ENCODE measurements around the gene RNF19B. TPM values are rescaled to one million over a fixed set of nuclear protein-coding genes. Genes with fewer than 3 reads are reported as not detected.

RNF19B gene
- total and polyA plus RNA-seq, 2 of the 13 experiments (the other 11 are each of a cell fraction or from before 2014, with no cell fraction given), result 15.3 to 22.5 TPM

DNA sequence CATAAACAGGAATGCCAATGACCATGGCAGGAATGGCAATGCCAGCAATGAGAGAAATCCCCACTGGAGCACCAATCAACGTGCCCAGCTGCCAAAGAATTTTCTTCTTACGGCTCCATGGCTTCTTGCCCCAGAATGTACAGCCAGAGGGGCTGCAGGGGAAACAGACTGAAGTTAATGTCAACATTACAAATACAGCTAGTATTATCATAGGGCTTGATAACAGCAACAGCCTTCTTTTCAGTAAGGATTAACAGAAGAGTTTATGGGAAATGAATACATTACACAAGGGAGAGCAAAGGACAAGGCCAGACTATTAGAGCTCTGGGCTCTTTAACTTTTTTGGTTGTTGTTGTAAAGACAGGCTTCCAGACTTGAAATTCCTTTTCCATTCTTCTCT lies 18.2 kb downstream of the RNF19B start (continued):
- TF ChIP-seq, protein P1, sequence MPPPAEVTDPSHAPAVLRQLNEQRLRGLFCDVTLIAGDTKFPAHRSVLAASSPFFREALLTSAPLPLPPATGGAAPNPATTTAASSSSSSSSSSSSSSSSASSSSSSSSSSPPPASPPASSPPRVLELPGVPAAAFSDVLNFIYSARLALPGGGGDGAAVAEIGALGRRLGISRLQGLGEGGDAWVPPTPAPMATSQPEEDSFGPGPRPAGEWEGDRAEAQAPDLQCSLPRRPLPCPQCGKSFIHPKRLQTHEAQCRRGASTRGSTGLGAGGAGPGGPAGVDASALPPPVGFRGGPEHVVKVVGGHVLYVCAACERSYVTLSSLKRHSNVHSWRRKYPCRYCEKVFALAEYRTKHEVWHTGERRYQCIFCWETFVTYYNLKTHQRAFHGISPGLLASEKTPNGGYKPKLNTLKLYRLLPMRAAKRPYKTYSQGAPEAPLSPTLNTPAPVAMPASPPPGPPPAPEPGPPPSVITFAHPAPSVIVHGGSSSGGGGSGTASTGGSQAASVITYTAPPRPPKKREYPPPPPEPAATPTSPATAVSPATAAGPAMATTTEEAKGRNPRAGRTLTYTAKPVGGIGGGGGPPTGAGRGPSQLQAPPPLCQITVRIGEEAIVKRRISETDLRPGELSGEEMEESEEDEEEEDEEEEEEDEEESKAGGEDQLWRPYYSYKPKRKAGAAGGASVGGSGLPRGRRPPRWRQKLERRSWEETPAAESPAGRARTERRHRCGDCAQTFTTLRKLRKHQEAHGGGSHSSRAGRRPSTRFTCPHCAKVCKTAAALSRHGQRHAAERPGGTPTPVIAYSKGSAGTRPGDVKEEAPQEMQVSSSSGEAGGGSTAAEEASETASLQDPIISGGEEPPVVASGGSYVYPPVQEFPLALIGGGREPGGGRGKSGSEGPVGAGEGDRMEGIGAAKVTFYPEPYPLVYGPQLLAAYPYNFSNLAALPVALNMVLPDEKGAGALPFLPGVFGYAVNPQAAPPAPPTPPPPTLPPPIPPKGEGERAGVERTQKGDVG (CRISPR knock-in tag; IDR thresholded peaks at IDR 0.05; ENCODE audit: borderline replicate concordance), result no peak
- TF ChIP-seq, protein P2, sequence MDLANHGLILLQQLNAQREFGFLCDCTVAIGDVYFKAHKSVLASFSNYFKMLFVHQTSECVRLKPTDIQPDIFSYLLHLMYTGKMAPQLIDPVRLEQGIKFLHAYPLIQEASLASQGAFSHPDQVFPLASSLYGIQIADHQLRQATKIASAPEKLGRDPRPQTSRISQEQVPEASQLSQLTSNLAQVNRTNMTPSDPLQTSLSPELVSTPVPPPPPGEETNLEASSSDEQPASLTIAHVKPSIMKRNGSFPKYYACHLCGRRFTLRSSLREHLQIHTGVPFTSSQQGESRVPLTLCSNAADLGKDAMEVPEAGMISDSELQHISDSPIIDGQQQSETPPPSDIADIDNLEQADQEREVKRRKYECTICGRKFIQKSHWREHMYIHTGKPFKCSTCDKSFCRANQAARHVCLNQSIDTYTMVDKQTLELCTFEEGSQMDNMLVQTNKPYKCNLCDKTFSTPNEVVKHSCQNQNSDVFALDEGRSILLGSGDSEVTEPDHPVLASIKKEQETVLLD (CRISPR knock-in tag; IDR thresholded peaks at IDR 0.05; ENCODE audit: low read depth), result no peak
- TF ChIP-seq, protein P3, sequence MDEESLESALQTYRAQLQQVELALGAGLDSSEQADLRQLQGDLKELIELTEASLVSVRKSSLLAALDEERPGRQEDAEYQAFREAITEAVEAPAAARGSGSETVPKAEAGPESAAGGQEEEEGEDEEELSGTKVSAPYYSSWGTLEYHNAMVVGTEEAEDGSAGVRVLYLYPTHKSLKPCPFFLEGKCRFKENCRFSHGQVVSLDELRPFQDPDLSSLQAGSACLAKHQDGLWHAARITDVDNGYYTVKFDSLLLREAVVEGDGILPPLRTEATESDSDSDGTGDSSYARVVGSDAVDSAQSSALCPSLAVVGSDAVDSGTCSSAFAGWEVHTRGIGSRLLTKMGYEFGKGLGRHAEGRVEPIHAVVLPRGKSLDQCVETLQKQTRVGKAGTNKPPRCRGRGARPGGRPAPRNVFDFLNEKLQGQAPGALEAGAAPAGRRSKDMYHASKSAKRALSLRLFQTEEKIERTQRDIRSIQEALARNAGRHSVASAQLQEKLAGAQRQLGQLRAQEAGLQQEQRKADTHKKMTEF (CRISPR knock-in tag; IDR thresholded peaks at IDR 0.05), result 0 out of 2 replicates have a peak, but pooled peaks have one; percentile 54
- TF ChIP-seq, protein P4, sequence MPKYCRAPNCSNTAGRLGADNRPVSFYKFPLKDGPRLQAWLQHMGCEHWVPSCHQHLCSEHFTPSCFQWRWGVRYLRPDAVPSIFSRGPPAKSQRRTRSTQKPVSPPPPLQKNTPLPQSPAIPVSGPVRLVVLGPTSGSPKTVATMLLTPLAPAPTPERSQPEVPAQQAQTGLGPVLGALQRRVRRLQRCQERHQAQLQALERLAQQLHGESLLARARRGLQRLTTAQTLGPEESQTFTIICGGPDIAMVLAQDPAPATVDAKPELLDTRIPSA (CRISPR knock-in tag; IDR thresholded peaks at IDR 0.05; ENCODE audit: borderline replicate concordance), result no peak
- no peak for TF ChIP-seq ARNTL (CRISPR knock-in tag; IDR thresholded peaks at IDR 0.05)
- TF ChIP-seq, protein P5, sequence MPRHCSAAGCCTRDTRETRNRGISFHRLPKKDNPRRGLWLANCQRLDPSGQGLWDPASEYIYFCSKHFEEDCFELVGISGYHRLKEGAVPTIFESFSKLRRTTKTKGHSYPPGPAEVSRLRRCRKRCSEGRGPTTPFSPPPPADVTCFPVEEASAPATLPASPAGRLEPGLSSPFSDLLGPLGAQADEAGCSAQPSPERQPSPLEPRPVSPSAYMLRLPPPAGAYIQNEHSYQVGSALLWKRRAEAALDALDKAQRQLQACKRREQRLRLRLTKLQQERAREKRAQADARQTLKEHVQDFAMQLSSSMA (CRISPR knock-in tag; IDR thresholded peaks at IDR 0.05), result no peak
- TF ChIP-seq SMAD9 (CRISPR knock-in tag; IDR thresholded peaks at IDR 0.05), result no peak
- peak; percentile 62; the same call in 1 of the 2 replicates for TF ChIP-seq HMG20A (CRISPR knock-in tag; IDR thresholded peaks at IDR 0.05; ENCODE audit: borderline replicate concordance)
- TF ChIP-seq, protein P6, sequence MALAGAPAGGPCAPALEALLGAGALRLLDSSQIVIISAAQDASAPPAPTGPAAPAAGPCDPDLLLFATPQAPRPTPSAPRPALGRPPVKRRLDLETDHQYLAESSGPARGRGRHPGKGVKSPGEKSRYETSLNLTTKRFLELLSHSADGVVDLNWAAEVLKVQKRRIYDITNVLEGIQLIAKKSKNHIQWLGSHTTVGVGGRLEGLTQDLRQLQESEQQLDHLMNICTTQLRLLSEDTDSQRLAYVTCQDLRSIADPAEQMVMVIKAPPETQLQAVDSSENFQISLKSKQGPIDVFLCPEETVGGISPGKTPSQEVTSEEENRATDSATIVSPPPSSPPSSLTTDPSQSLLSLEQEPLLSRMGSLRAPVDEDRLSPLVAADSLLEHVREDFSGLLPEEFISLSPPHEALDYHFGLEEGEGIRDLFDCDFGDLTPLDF (CRISPR knock-in tag; IDR thresholded peaks at IDR 0.05), result no peak
- no peak for TF ChIP-seq ZNF430 (CRISPR knock-in tag; IDR thresholded peaks at IDR 0.05)
- TF ChIP-seq ZEB1 (IDR thresholded peaks at IDR 0.05; ENCODE audit: insufficient replicate concordance, low read depth), result no peak
- TF ChIP-seq ZNF383 (CRISPR knock-in tag; IDR thresholded peaks at IDR 0.05; ENCODE audit: borderline replicate concordance), result no peak
- TF ChIP-seq FOXM1 (CRISPR knock-in tag; IDR thresholded peaks at IDR 0.05), result no peak
- no peak for TF ChIP-seq PHB2 (IDR thresholded peaks at IDR 0.05; ENCODE audit: partially characterized antibody)
- TF ChIP-seq ZNF569 (CRISPR knock-in tag; IDR thresholded peaks at IDR 0.05; ENCODE audit: borderline replicate concordance), result no peak
- TF ChIP-seq, protein P7, sequence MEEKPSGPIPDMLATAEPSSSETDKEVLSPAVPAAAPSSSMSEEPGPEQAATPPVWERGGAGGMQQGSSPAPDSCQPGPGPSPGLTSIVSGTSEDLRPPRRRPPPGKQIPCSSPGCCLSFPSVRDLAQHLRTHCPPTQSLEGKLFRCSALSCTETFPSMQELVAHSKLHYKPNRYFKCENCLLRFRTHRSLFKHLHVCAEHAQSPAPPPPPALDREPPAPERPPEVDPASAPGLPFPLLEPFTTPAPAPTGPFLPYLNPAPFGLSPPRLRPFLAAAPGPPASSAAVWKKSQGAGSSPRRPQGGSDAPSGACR (CRISPR knock-in tag; IDR thresholded peaks at IDR 0.05), result no peak
- no peak; the same call in 1 of the 2 replicates for TF ChIP-seq MED1 (CRISPR knock-in tag; IDR thresholded peaks at IDR 0.05)
- no peak for TF ChIP-seq ZNF567 (CRISPR knock-in tag; IDR thresholded peaks at IDR 0.05; ENCODE audit: borderline replicate concordance)
- TF ChIP-seq DNMT1 (CRISPR knock-in tag; IDR thresholded peaks at IDR 0.05), result no peak
- TF ChIP-seq MAFF (IDR thresholded peaks at IDR 0.05; ENCODE audit: low read depth, low read length), result no peak
